H9 (cell line): Measurements from ENCODE around the gene MED13L. TPM values are rescaled to one million over a fixed set of nuclear protein-coding genes. Genes with fewer than 3 reads are reported as not detected.

Source experiments
- DNase-seq: peaks from one replicate; pipeline ENCODE4 v3.0.0-alpha.2; 2017
- H2AFZ ChIP-seq: one replicate; pipeline ENCODE4 v1.6.1; 2013; ENCODE audit warnings: mild to moderate bottlenecking, low read length, control low read depth, moderate library complexity
- H2AK5ac ChIP-seq: 2 replicates; pipeline ENCODE4 v1.6.1; 2013; ENCODE audit warnings: low read length, control low read depth, mixed read lengths; ENCODE audit not compliant: insufficient read length
- H2BK120ac ChIP-seq: one replicate; pipeline ENCODE4 v1.6.1; 2013; ENCODE audit warnings: low read depth, mild to moderate bottlenecking, low read length, control low read depth, inconsistent platforms; ENCODE audit not compliant: poor library complexity, severe bottlenecking
- H2BK12ac ChIP-seq: 2 replicates; pipeline ENCODE4 v1.6.1; 2013; ENCODE audit warnings: low read length, control low read depth, mixed read lengths, low read depth; ENCODE audit not compliant: insufficient read length
- H2BK15ac ChIP-seq: 2 replicates; pipeline ENCODE4 v1.6.1; 2013; ENCODE audit warnings: low read depth, low read length, control low read depth
- H2BK20ac ChIP-seq: one replicate; pipeline ENCODE4 v1.6.1; 2013; ENCODE audit warnings: low read depth, mild to moderate bottlenecking, low read length, control low read depth, inconsistent platforms; ENCODE audit not compliant: poor library complexity, severe bottlenecking
- H2BK5ac ChIP-seq: 2 replicates; pipeline ENCODE4 v1.6.1; 2013; ENCODE audit warnings: low read length, control low read depth, mixed read lengths; ENCODE audit not compliant: insufficient read length
- H3K14ac ChIP-seq: 2 replicates; pipeline ENCODE4 v1.6.1; 2013; ENCODE audit warnings: low read length, control low read depth; ENCODE audit not compliant: insufficient read depth
- H3K18ac ChIP-seq: 2 replicates; pipeline ENCODE4 v1.6.1; 2013; ENCODE audit warnings: low read depth, mild to moderate bottlenecking, mixed read lengths, low read length, control low read depth; ENCODE audit not compliant: insufficient read length
- H3K23ac ChIP-seq: 2 replicates; pipeline ENCODE4 v1.6.1; 2013; ENCODE audit warnings: low read length, control low read depth, mixed read lengths, low read depth; ENCODE audit not compliant: insufficient read length
- H3K23me2 ChIP-seq: 2 replicates; pipeline ENCODE4 v1.6.1; 2013; ENCODE audit warnings: low read depth, mild to moderate bottlenecking, mixed read lengths, low read length, control low read depth; ENCODE audit not compliant: insufficient read length, poor library complexity, severe bottlenecking
- H3K27ac ChIP-seq: 2 replicates; pipeline ENCODE4 v1.5.1; 2013; ENCODE audit warnings: low read length, control low read depth, mixed read lengths, low read depth; ENCODE audit not compliant: insufficient read length
- H3K27me3 ChIP-seq: 2 replicates; pipeline ENCODE4 v1.6.1; 2013; ENCODE audit warnings: low read length, control low read depth, inconsistent platforms; ENCODE audit not compliant: insufficient read depth
- H3K4ac ChIP-seq: 2 replicates; pipeline ENCODE4 v1.6.1; 2013; ENCODE audit warnings: low read depth, mild to moderate bottlenecking, control low read depth, inconsistent platforms, low read length, moderate library complexity
- H3K4me1 ChIP-seq: 2 replicates; pipeline ENCODE4 v1.6.1; 2013; ENCODE audit warnings: low read length, control low read depth, inconsistent platforms; ENCODE audit not compliant: insufficient read depth
- H3K4me2 ChIP-seq: 2 replicates; pipeline ENCODE4 v1.6.1; 2013; ENCODE audit warnings: low read length, control low read depth, mixed read lengths; ENCODE audit not compliant: insufficient read length, insufficient read depth
- H3K56ac ChIP-seq: 2 replicates; pipeline ENCODE4 v1.6.1; 2013; ENCODE audit warnings: low read depth, mild to moderate bottlenecking, mixed read lengths, low read length, control low read depth; ENCODE audit not compliant: insufficient read length
- H3K79me1 ChIP-seq: 2 replicates; pipeline ENCODE4 v1.6.1; 2013; ENCODE audit warnings: low read depth, mild to moderate bottlenecking, moderate library complexity, low read length, control low read depth, inconsistent platforms; ENCODE audit not compliant: insufficient read depth, poor library complexity, severe bottlenecking
- H3K79me2 ChIP-seq: 2 replicates; pipeline ENCODE4 v1.6.1; 2013; ENCODE audit warnings: low read length, control low read depth, inconsistent platforms; ENCODE audit not compliant: insufficient read depth
- H3K9ac ChIP-seq: 2 replicates; pipeline ENCODE4 v1.6.1; 2013; ENCODE audit warnings: low read length, control low read depth, mixed read lengths; ENCODE audit not compliant: insufficient read length; ENCODE audit errors: extremely low read depth
- H3K9me3 ChIP-seq: one replicate; pipeline ENCODE4 v1.6.1; 2013; ENCODE audit warnings: low read depth, low read length, inconsistent platforms; ENCODE audit not compliant: control insufficient read depth
- H3T11ph ChIP-seq: one replicate; pipeline ENCODE4 v1.6.1; 2013; ENCODE audit warnings: mild to moderate bottlenecking, low read length, control low read depth, inconsistent platforms
- H4K20me1 ChIP-seq: one replicate; pipeline ENCODE4 v1.6.1; 2013; ENCODE audit not compliant: control insufficient read depth, insufficient read length, insufficient read depth
- H4K5ac ChIP-seq: 2 replicates; pipeline ENCODE4 v1.6.1; 2013; ENCODE audit warnings: low read depth, mild to moderate bottlenecking, mixed read lengths, low read length, control low read depth; ENCODE audit not compliant: insufficient read length
- H4K8ac ChIP-seq: replicated peaks from 2 replicates; pipeline ENCODE4 v1.6.1; 2013; ENCODE audit warnings: low read length, control low read depth, mixed read lengths, low read depth; ENCODE audit not compliant: insufficient read length
- H4K91ac ChIP-seq: 2 replicates; pipeline ENCODE4 v1.6.1; 2013; ENCODE audit warnings: low read depth, mild to moderate bottlenecking, moderate library complexity, mixed read lengths, low read length, control low read depth; ENCODE audit not compliant: insufficient read length
- H3K27ac Mint-ChIP-seq, 3 experiments: 2 replicates in 2 of 3; 3 replicates in 1 of 3; pipeline ENCODE4 v1.8.0; 2020 to 2021; ENCODE audit warnings: mixed read lengths in 3 of 3, mild to moderate bottlenecking in 1 of 3, moderate library complexity in 1 of 3
- H3K27me3 Mint-ChIP-seq: 2 replicates; pipeline ENCODE4 v1.8.0; 2021; ENCODE audit warnings: low read depth, mild to moderate bottlenecking, moderate library complexity, mixed read lengths
- H3K36me3 Mint-ChIP-seq, 3 experiments: 2 replicates in 2 of 3; 3 replicates in 1 of 3; pipeline ENCODE4 v1.8.0; 2020 to 2021; ENCODE audit warnings: low read depth in 3 of 3, mixed read lengths in 3 of 3; ENCODE audit not compliant: insufficient read depth in 1 of 3
- H3K4me1 Mint-ChIP-seq, 2 experiments: 2 replicates each; pipeline ENCODE4 v1.8.0; 2020; ENCODE audit warnings: mixed read lengths in 2 of 2
- H3K4me3 Mint-ChIP-seq, 2 experiments: 2 replicates in 1 of 2; 3 replicates in 1 of 2; pipeline ENCODE4 v1.8.0; 2020 to 2021; ENCODE audit warnings: mild to moderate bottlenecking in 2 of 2, mixed read lengths in 2 of 2, moderate library complexity in 1 of 2
- H3K9me3 Mint-ChIP-seq, 2 experiments: 2 replicates in 1 of 2; 3 replicates in 1 of 2; pipeline ENCODE4 v1.8.0; 2020; ENCODE audit warnings: mild to moderate bottlenecking in 2 of 2, mixed read lengths in 2 of 2, moderate library complexity in 1 of 2
- CTCF ChIP-seq: fragments of 200-600 bp; sonication (generic); conservative IDR thresholded peaks from 3 replicates; pipeline ENCODE4 v1.8.0; 2021; ENCODE audit warnings: antibody characterized with exemption, mild to moderate bottlenecking
- WGBS: extraction: QIAGEN DNeasy Blood & Tissue Kit; methylation state at CpG from one replicate; pipeline ENCODE4 v1.1.7; 2013; ENCODE audit warnings: missing lambda C conversion rate, low lambda C conversion rate, mixed read lengths; ENCODE audit not compliant: insufficient read length; ENCODE audit errors: extremely low coverage; 5-methylcytosine and 5-hydroxymethylcytosine counted together
- total RNA-seq: library from RNA; stranded (reverse); gene quantifications from 2 replicates; pipeline ENCODE4 v1.2.1, GENCODE V29; 2021

The MED13L gene
- total RNA-seq, 1 experiment from 2014 or later, result 52.4 TPM

- no peak for DNase-seq
- no peaks in the 10 kb centered on the region for H3K27me3 ChIP-seq
- H3K4ac ChIP-seq, result no peak overlapping the region
- Mint-ChIP-seq H3K27ac (no peak overlapping the region), H3K36me3 (no peaks in the 10 kb centered on the region), H3K4me1 (peaks cover 4 to 5% of the 10 kb centered on the region in 2 experiments; a peak in 3 of 4 replicates), H3K9me3 (no peaks in the 10 kb centered on the region), H3K4me3 (no peak overlapping the region), H3K27me3 (no peaks in the 10 kb centered on the region)
- H2AFZ ChIP-seq, result no peak overlapping the region
- no peaks in the 10 kb centered on the region for H4K20me1 ChIP-seq
- H2AK5ac ChIP-seq, result no peak overlapping the region
- no peak overlapping the region for H2BK5ac ChIP-seq
- no peak overlapping the region for H3K27ac ChIP-seq
- no peak overlapping the region for H2BK15ac ChIP-seq
- no peak overlapping the region for H3K18ac ChIP-seq
- no peak overlapping the region for H3K14ac ChIP-seq
- no peak overlapping the region for H4K5ac ChIP-seq
- no peak overlapping the region for H4K8ac ChIP-seq
- H2BK12ac ChIP-seq, result no peak overlapping the region
- H2BK20ac ChIP-seq, result no peak overlapping the region
- H3K56ac ChIP-seq, result no peak overlapping the region
- no peaks in the 10 kb centered on the region for H3K23me2 ChIP-seq
- peaks cover 7% of the 10 kb centered on the region for H3K79me1 ChIP-seq
- H3K9me3 ChIP-seq, result no peaks in the 10 kb centered on the region
- no peak overlapping the region for H3K9ac ChIP-seq
- H3K4me2 ChIP-seq, result no peak overlapping the region
- H3T11ph ChIP-seq, result no peak overlapping the region
- H2BK120ac ChIP-seq, result no peak overlapping the region
- no peak overlapping the region for H3K23ac ChIP-seq
- no peaks in the 10 kb centered on the region for H3K79me2 ChIP-seq
- no CpG with 5 or more reads among the region's 2 CpGs for WGBS
- no peaks in the 10 kb centered on the region for H3K4me1 ChIP-seq
- no peak for TF ChIP-seq CTCF
- no peak overlapping the region for H4K91ac ChIP-seq
Observed at GRCh38 chr12:116060764-116061163, 216.7 kb downstream of the MED13L start.
